Superior temporal gyrus (tissue), 1 donor: ENCODE results near the gene ACKR3.

Experiments
- DNase-seq: peaks from one replicate; pipeline ENCODE4 v3.0.0-alpha.2; 2016; ENCODE audit errors: extremely low spot score

Gene ACKR3

DNA sequence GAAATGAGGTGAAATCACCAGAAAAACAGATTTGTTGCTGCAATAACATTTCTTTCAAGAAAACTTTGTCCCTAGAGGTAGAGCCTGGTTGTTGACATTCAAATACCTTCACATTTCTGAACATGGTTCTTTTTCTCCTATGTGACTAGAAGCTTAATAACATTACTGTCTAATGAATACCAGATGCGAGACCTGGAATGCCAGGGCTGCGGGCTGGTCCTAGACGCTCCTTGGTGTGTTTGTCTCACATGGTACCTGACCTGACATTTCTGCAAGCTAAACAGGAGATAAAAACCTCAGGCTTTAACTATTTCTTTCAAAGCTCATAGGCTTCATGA is 38.5 kb downstream of the ACKR3 start:
- no peak for DNase-seq

DNA sequence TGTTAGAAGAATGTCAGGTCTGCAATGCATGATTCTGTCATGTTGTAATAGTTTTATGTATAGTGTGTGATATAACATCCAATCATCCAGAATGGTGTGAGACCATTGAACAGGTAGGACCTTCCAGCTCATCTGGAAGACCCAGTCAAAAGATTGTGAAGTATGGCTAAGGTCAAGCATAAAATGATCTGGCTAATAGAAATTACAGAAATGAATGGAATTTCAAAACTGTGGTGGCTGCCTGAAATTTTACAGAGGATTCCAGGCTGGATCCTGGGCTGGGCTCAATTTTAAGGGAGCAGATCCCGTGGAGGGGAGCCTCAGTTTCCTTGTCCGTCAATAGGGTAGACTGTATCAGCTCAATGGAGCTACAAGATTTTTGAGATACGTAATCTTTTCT is 39.1 kb downstream of the ACKR3 start:
- no peak for DNase-seq

DNA sequence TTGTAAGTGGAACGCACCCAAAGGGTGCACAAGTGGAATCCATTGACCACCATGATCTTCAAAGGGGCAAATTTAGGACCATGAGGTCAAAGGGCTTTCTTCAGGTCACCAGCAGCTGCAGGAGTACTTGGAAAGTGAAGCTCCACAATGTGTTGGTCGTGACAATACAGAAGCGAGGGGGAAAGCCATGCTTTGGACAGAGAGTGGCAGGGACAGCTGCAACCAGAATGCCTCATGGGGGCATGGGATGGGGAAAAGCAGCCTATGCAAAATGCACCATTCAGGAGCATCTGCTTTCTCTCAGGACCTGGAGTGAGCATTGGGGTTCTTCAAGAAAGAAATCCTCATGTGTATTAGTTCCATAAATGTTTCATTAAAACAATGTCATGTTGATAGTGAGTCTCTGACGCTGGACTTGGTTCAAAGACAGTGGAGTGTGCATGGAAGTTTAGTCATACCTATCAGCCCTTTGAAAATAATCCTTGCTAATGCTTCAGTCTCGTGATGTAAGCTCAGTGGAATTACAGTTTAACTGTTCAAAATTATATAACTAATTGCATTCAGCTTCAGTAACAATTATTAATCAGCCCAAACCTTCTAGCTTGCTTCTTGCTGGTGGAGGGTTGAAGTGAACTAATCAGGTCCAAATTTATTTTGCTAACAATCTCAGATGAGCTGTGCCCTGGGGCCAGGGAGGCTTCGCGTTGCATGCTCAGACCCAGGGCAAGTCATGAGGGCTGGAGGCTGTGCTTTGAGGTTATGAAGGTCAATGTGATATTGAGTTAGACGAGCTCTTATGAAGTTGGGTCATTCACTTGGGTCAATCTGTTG is 41.6 kb downstream of the ACKR3 start:
- no peak for DNase-seq

DNA sequence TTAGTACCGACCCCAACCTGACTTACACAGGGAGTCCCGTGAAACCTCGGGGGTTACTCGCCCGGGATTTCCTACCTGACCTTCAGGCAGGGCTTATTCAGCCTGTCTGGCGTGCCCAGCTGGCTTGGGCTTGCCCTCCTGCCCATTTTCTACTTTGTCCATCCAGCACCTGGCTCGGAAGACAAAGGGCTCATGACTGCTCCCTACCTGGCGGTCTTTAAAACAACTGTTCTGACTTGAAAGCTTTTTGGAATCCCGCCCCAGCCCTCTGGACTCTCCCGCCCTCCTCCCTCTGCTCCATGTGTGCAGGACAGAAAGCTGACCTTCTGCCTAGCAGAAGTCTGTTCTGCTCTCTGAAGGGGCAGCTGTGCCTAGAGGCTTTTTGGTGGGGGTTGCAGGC is 43.1 kb downstream of the ACKR3 start:
- DNase-seq: no peak

DNA sequence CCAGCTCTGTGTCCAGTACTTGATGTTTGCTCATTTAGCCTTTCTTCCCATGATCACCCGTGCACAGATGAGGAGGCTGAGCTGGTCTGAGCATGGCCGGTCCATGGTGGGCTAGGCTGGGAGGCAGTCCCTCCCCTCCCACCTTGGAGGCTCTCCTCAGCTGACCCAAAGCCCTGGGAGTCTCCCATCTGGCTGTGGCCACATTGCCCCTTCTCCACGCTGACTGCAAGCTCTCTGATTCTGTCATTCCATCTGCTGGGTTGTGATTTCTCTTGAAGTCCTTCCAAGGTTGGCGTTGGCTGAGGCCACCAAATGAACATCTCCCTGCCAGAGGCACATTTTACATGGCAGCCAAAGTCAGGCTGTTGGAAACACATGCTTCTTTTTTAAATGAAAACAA is 44.0 kb downstream of the ACKR3 start:
- no peak for DNase-seq

DNA sequence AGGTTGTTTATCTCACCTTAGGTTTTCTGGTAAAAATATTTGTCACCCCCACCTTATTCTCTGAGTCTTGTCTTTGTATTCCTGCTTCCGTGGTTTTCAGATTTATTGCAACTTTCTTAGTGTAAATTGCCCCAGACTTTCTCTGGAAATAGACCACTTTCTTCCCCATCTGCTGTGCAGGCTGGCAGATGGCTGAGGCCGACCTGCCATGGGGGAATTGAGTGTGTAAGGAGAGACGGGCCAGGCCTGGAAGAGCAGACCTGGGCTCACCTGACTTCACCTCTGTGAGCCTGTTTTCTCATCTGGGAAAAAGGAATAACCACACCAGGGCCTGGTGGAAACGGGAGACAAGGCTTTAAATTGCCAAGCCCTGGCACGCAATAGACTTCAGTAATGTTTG is 44.9 kb downstream of the ACKR3 start:
- DNase-seq: no peak

DNA sequence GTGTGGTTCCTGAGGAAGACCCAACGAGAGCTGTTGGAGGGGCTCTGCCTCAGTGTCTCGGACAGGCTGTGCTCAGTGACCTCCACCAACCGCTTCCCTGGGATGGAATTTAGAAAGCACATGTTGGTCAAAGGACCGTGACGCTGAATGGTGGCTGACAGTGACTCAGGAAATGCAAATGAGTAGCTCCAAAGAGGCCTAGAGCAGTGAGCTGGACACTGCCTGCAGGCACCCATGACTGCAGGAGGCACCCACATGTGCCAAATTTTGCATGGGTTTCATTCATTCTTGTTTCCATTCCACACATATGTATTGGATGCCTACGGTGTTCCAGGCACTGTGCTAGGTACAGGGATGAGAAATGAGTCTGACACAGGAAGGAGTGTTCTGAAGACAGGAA is 46.4 kb downstream of the ACKR3 start:
- DNase-seq: no peak

DNA sequence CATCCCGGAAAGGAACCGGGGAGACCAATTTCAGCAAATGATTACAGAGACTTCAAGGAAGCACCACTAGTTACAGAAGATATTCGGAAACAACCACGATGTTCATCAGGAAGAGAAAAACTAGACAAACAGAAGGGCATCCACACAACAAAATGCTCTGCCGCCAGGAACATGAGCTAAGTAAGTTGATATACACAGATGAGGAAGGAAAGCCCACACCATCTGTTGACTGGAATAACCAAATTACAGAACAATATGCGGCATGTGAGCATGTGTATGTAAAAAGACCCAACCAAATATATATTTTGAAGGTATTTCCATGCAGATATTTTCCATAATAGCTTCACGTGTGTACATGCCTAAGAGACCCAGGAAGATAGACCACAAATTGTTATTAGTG is 47.0 kb downstream of the ACKR3 start:
- no peak for DNase-seq

DNA sequence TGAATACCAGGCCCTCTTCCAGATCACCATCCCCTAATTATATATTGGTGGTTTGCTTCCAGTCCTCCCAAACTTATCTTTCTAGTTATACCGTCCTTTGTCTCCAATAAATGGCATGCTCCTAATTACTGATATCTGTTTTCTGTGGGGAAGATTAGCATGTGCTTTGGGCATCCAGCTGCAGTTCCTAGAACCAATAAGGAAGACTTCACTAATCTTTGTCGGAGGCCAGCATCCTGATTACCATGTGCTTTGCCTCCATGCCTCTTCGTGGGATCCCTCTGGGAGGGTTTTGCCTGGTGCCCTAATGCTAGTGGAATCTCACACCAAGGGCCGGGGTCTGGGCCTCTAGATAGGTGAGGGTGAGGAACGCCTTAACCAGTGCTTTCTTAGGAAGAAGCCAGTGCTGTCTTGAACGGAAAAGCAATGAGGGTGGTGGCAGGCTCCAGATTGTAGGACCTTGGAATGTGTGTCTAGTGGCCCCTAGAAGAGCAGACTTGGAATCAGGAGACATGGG is 47.7 kb downstream of the ACKR3 start:
- DNase-seq: no peak

DNA sequence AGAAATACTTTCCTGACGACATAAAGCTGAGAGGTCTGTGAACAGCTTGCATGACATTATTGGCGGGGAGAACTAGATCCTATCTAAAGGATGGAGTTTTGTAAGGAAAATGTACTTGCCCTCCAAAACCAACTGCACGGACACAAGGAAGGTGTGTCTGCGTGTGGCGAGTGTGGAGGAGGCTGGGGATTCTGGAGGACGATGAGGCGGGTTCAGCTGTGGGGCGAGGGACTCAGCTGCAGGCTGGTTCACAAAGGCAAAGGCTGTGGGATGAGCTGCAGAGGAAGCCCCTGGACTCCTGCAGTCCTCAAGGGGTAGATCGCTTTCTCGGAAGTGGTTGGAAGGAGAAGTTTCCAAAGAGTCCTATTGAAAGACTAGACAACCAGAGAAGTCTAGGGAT is 48.2 kb downstream of the ACKR3 start:
- no peak for DNase-seq

DNA sequence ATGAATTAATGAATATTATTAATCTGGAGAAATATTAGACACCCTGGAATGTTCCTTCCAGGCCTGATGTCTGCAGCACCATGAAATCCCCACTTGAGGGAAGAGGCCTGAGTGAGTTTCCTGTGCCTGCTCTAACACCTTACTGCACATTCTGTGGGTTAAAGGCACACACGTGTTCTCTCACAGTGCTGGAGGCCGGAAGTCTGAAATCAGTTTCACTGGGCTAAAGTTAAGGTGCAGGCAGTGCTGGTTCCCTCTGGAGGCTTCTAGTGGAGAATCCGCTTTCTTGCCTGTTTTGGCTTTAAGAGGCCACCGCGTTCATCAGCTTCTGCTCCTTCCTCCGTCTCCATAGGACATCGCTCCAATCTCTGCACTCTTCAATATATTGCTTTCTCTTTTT is 48.7 kb downstream of the ACKR3 start:
- DNase-seq: no peak

DNA sequence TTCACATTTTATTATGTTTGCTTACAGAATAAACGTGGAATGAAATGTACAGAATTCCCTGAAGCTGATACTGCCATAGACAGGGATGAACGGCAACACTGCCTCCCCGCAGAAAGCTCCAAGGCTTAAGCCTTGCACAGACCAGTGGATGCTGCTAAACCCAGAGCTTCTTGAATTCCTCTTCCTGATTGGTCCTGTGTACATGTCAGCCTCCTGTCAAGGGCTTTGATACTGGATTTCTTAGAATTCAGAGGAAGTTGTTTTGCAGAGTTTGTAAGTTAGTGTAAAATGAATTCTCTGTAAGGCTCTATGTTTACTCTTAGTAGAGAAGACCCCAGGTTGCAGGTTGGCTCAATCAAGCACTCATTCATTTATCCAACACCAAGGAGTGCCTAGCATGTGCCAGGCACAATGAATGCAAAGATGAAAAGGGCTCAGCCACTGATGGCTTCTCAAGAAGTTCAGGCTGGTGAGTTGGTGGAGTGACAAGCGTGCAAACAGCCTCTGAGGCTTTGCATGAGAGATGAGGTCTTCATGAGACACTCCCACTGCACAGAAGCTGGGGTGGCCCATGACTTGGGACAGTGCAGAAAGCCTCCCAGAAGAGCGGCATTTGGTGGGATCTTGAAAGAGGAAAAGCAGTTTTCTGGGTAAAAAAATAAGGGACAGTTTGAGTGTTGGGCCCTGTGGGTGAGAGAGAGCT is 50.4 kb downstream of the ACKR3 start:
- no peak for DNase-seq

DNA sequence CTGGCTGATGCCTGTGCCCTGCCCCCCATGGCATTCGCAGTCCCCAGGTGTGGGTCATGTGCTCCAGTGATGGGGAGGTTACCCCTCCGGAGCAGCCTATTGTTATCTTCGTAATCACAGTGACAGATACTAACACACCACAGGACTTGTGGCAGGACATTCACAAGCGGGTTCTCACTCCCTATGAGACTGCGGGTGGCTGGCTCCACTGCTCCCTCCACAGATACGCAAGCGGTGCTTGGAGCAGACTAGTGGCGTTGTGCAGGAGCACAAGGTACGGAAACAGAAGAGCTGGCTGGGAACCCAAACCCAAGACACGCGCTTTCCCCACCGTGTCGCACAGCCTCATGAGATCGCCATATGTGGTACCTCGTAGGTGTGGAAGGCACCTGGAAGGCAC is 52.2 kb downstream of the ACKR3 start:
- DNase-seq: no peak

DNA sequence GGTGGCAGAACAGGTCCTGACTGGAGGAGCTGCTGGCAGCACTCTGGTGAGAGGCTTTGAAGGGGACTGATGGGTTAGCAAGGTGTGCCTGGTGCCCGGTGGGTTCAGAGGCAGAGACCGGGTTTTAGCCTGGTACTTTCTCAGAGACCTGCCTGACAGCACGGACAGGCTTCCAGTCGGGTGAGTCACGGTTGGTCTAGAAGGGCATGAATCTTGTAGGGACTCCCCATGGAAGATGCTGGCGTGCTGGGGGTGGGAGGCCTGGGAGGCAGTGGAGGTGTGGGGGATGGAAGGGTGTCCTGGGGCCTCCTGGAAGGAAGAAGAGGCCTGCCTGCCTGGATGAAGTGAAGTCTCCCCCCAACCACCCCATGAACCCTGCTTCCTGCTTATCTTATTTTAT is 52.6 kb downstream of the ACKR3 start:
- DNase-seq: no peak

DNA sequence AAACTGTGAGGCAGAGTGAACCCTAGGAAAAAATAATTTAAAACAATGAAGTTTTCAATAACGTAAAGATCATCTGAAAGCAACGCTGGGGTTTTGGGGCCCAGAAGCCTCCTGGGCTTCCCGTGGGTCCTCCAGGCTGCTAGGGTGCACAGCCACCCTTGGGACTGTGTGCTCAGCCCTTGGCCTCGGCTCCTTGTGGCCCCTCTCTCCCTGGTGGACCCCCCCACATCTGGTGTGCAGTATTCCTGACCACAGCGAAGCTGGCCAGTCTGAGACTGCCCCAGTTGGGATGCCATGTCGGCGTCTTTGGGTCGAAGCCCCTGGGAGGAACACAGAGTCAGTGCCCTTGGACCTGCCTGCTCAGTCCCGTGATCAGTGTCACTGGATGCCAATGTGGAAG is 53.0 kb downstream of the ACKR3 start:
- no peak for DNase-seq

DNA sequence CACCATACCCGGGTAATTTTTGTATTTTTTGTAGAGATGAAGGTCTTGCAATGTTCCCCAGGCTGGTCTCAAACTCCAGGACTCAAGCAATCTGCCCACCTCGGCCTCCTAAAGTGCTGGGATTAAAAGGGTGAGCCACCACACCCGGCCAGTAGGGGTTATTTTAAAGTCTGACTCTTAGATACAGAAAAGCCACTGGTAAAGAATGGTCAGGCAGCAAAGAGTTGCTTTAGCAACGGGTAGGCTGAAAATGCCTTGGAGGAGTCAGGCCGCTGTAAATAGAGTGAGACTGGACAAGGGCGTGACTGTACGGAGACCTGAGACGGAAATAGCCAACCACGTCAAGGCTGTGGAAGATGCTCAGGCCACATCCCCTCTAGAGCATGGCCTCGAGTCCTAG is 54.2 kb downstream of the ACKR3 start:
- DNase-seq: no peak

DNA sequence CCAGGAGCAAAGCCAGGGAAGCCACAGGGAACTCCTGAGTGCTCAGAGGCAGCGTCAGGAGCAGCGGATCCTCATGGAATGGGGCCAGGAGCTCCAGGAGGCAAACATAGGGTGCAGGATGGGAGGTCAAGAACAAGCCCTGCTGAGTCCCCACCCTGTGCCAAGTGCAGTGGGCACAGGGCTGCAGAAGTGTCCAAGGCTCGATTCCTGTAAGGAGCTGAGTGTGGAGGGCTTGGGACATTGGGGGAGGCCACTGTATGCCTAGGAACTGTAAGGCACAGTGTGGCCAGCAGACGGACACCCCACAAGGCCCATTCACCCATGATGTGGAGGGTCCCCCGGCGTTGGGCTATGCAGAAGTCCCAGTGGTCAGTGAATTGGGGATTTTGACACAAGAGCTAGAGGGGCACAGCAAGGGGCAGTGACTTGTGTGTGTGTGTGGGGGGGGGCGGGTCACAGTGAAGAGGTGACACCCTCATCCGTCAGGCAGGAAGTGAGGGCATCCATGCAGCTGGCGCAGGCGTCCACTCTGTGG is 55.6 kb downstream of the ACKR3 start:
- no peak for DNase-seq

DNA sequence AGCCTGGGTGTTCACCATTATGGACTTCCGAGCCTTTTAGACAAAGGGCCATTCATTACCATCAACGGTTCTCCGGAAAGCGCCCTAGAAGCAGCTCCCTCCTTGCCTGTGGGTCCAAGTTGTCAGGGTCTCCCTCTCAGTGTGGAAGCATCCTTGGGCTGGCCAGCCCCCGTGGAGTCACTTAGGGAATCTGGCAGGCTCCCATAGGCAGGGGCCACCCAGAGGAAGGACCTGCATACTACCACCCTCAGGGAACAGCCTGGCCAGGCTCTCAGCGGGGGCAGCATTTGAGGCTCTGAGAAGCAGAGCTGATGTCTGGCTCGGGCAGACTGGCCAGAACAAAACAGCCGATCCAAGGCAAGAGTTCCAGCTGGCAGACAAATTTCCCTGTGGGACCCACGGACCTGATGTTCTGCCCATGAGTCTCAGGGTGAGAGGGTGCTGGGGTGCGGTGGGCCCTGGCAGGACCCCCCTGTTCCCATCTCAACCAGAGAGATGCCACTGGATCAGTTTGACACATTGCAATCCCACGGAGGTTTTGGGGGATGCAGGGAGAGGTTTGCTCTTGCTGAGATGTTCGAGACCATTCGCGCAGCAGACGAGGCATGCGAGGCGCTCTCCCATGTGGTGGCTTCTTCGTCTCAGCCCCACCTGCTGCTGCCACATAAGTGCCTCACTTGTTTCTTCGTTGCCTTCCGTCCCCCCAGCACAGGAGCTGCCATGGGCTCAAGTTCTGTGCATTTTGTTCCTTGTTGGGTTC is 56.9 kb downstream of the ACKR3 start:
- peak; percentile 38 for DNase-seq

DNA sequence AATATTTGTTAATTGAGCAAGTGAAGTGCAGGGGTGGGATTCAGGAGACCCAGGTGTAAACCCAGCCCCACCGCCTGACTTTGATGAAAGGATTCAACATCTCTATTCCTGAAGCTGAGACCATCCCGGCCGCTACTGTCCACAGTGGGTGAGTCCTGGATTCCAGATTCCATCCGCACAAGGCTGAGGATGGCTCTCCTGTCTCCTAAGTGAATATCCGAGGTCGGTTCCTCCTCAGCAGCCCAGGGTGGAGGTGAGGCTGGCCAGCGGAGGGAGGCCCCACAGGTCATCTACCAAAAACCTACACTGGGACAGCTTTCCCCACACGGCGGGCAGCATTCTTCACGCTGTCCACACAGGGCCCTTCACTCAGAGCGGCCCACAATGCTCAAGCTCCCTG is 57.6 kb downstream of the ACKR3 start:
- no peak for DNase-seq

DNA sequence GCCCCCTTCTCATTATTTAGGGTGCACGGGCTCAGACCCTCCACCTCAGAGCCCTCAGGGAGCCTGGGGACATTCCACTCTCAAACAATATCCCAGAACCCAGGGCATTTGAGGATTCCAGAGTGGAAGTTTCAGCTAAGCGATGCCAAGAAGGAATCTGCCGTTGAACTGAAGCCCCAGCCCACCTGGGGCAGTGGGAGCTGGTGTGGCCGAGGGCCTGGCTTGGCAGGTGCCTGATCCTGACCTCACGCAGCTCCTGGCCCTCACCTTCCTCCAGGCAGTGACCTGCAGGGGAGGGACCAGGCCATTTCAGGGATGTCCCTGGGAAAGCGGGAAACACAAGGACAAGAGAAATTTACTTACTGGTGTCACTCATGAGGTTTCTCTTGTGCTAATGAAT is 58.2 kb downstream of the ACKR3 start:
- no peak for DNase-seq

DNA sequence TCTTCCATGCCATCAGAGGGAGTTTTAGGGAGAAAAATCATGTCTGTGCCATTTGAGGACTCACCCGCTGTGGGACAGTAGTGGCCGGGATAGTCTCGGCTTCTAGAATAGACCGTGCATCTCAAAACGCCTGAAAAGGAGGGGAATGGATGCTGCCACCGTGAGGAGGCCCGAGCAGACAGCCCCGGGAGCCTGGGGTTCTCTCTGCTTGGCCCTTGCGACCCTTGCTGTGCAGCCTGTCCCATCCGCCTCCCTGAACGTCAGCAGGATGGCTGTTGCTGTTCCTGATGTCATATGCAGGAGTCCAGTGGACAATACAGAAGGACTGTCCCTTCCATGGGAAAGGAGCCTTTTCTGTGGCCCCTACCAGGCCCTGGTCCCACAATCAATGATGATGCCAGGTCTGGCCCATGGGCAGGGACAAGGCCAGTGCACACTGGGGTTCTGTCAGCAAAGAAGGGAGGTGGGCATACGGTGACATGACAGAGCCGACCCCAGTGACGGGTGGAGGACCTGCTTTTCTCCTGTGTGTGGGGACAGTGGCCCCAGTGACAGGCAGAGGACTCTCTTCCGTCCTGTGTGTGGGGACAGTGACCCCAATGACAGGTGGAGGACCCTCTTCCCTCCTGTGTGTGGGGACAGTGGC is 58.8 kb downstream of the ACKR3 start:
- no peak for DNase-seq
